Osteoblast (primary cell): ENCODE data around the gene ABCC1. TPM values are rescaled to one million over a fixed set of nuclear protein-coding genes. Genes with fewer than 3 reads are reported as not detected.
"Not testable (repeated sequence)": the region's sequence is repeated elsewhere in the genome, so short reads cannot be mapped to it uniquely, and the experiment has no call there.

Source experiments
- DNase-seq: peaks from one replicate; pipeline ENCODE4 v3.0.0; 2011; ENCODE audit warnings: low spot score, mixed read lengths; ENCODE audit not compliant: insufficient read length; ENCODE audit errors: missing footprints
- H2AFZ ChIP-seq: 2 replicates; pipeline ENCODE4 v1.6.0; 2011; ENCODE audit warnings: mild to moderate bottlenecking, low read length
- H3K27ac ChIP-seq: 2 replicates; pipeline ENCODE4 v1.5.1; 2011; ENCODE audit warnings: mild to moderate bottlenecking, low read depth, low read length, moderate library complexity
- H3K27me3 ChIP-seq: 2 replicates; pipeline ENCODE4 v1.6.0; 2012; ENCODE audit warnings: mild to moderate bottlenecking, control low read depth, inconsistent platforms, low read length, moderate library complexity; ENCODE audit not compliant: insufficient read depth
- H3K36me3 ChIP-seq: 2 replicates; pipeline ENCODE4 v1.5.1; 2011; ENCODE audit warnings: mild to moderate bottlenecking, low read length, control low read depth, moderate library complexity; ENCODE audit not compliant: insufficient read depth
- H3K4me1 ChIP-seq: 2 replicates; pipeline ENCODE4 v1.5.1; 2011; ENCODE audit warnings: mild to moderate bottlenecking, low read length, control low read depth, moderate library complexity; ENCODE audit not compliant: insufficient read depth
- H3K4me2 ChIP-seq: 2 replicates; pipeline ENCODE4 v1.6.0; 2011; ENCODE audit warnings: mild to moderate bottlenecking, low read length; ENCODE audit not compliant: insufficient read depth
- H3K4me3 ChIP-seq: fragments of 200-600 bp; sonication (generic); 3 replicates; pipeline ENCODE4 v1.5.1; 2012; ENCODE audit warnings: mild to moderate bottlenecking, low read length, inconsistent platforms; ENCODE audit not compliant: insufficient read depth
- H3K79me2 ChIP-seq: 2 replicates; pipeline ENCODE4 v1.6.0; 2012; ENCODE audit warnings: mild to moderate bottlenecking, low read length, control low read depth, inconsistent platforms; ENCODE audit not compliant: insufficient read depth
- H3K9me3 ChIP-seq: 2 replicates; pipeline ENCODE4 v1.5.1; 2011; ENCODE audit warnings: low read depth, low read length, control low read depth
- H4K20me1 ChIP-seq: 2 replicates; pipeline ENCODE4 v1.6.0; 2012; ENCODE audit warnings: mild to moderate bottlenecking, low read length, control low read depth; ENCODE audit not compliant: insufficient read depth
- CTCF ChIP-seq: IDR thresholded peaks from 2 replicates; pipeline ENCODE4 v1.5.1; 2011; ENCODE audit warnings: mild to moderate bottlenecking, low read depth, low read length, moderate library complexity; ENCODE audit errors: extremely low read depth
- total RNA-seq: library from RNA; depleted of rRNA; stranded (reverse); fragments of >200 nt; gene quantifications from 2 replicates; pipeline ENCODE4 v1.2.3, GENCODE V29; 2012

ABCC1 gene
- total RNA-seq, 1 donor: 33.7 TPM

DNA sequence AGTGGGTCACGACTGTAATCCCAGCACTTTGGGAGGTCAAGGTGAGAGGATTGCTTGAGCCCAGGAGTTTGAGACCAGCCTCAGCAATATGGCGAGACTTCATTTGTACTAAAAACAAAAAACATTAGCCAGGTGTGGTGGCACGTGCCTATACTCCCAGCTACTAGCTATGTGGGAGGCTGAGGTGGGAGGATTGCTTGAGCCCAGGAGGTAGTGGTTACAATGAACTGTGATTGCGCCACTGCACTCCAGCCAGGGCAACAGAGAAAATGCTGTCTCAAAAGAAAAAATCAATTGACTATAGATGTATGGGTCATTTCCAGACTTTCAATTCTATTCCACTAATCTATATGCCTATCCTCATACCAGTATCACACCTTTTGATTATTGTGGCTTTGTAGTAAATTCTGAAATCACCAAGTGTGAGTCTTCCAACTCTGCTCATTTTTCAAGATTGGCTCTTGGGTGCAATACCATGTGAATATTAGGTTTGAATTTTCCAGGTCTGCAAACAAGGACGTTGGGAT is 33.8 kb upstream of the ABCC1 start:
- Histone ChIP-seq H3K4me2 (no peak overlapping the region), H3K27ac (no peak overlapping the region), H3K36me3 (no peaks in the 10 kb centered on the region), H2AFZ (no peak overlapping the region), H4K20me1 (no peaks in the 10 kb centered on the region), H3K9me3 (no peaks in the 10 kb centered on the region), H3K79me2 (no peaks in the 10 kb centered on the region), H3K27me3 (no peaks in the 10 kb centered on the region), H3K4me3 (no peak overlapping the region), H3K4me1 (peaks cover 8% of the 10 kb centered on the region)
- TF ChIP-seq CTCF: no peak
- DNase-seq: no peak

DNA sequence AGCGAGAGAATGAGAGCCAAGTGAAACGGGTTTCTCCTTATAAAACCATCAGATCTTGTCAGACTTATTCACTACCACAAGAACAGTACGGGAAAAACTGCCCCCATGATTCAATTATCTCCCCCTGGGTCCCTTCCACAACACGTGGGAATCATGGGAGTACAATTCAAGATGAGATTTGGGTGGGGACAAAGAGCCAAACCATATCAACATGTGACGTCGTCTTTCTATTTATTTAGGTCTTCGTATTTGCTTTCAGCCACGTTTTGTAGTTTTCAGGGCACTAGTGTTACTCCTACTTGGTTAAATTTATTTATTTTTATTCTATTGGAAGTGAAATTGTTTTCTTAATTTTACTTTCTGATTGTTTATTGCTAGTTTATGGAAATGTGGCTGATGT is 33.1 kb upstream of the ABCC1 start:
- no peak for TF ChIP-seq CTCF
- Histone ChIP-seq H3K4me1 (peaks cover 8% of the 10 kb centered on the region), H3K4me2 (no peak overlapping the region), H3K79me2 (no peaks in the 10 kb centered on the region), H2AFZ (no peak overlapping the region), H4K20me1 (no peaks in the 10 kb centered on the region), H3K27ac (no peak overlapping the region), H3K9me3 (no peaks in the 10 kb centered on the region), H3K27me3 (no peaks in the 10 kb centered on the region), H3K4me3 (no peak overlapping the region), H3K36me3 (no peaks in the 10 kb centered on the region)
- DNase-seq: no peak

DNA sequence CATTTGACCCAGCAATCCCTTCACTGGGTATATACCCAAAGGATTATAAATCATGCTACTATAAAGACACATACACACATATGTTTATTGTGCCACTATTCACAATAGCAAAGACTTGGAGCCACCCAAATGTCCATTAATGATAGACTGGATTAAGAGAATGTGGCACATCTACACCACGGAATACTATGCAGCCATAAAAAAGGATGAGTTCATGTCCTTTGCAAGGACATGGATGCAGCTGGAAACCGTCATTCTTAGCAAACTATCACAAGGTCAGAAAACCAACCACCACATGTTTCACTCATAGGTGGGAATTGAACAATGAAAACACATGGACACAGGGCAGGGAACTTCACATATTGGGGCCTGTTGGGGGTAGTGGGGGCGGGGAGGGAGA is 31.1 kb upstream of the ABCC1 start:
- H3K27ac ChIP-seq, H3K36me3 ChIP-seq, H3K4me3 ChIP-seq, H3K79me2 ChIP-seq, H3K9me3 ChIP-seq, H3K4me1 ChIP-seq, H2AFZ ChIP-seq, H4K20me1 ChIP-seq, H3K27me3 ChIP-seq, DNase-seq, H3K4me2 ChIP-seq: not testable (repeated sequence)

- TF ChIP-seq CTCF: no peak
- H3K36me3 ChIP-seq: no peaks in the 10 kb centered on the region
- DNase-seq: no peak
- H3K9me3 ChIP-seq: no peaks in the 10 kb centered on the region
- no peak overlapping the region for H3K4me3 ChIP-seq
- no peak overlapping the region for H3K27ac ChIP-seq
- no peaks in the 10 kb centered on the region for H3K79me2 ChIP-seq
- H4K20me1 ChIP-seq: no peaks in the 10 kb centered on the region
- peaks cover 8% of the 10 kb centered on the region for H3K4me1 ChIP-seq
- no peak overlapping the region for H2AFZ ChIP-seq
- no peak overlapping the region for H3K4me2 ChIP-seq
- no peaks in the 10 kb centered on the region for H3K27me3 ChIP-seq
Observed at GRCh38 chr16:15919331-15919730, 30.1 kb upstream of the ABCC1 start.
